ENCODE data around the gene GRID2. TPM values are rescaled to one million over a fixed set of nuclear protein-coding genes. Genes with fewer than 3 reads are reported as not detected.

The GRID2 gene
- total RNA-seq, 1 donor from 2014 or later: 0.17 TPM

- Histone ChIP-seq H2AFZ (replicated peaks) (no peak overlapping the region), H3K36me3 (no peaks in the 10 kb centered on the region), H3K27ac (no peak overlapping the region), H3K9ac (no peak overlapping the region), H3F3A (ENCODE audit: low read depth) (no peaks in the 10 kb centered on the region), H3K9me3 (ENCODE audit: low read depth) (no peaks in the 10 kb centered on the region), H4K20me1 (ENCODE audit: low read depth) (no peaks in the 10 kb centered on the region), H3K79me2 (ENCODE audit: low read depth) (no peaks in the 10 kb centered on the region), H3K27me3 (no peaks in the 10 kb centered on the region), H3K4me1 (no peaks in the 10 kb centered on the region), H3K4me2 (no peak overlapping the region), H3K4me3 (no peak overlapping the region)
- TF ChIP-seq EZH2phosphoT487 (IDR thresholded peaks at IDR 0.05) (no peak), EZH2 (IDR thresholded peaks at IDR 0.05) (no peak)
- TF ChIP-seq, protein P1, sequence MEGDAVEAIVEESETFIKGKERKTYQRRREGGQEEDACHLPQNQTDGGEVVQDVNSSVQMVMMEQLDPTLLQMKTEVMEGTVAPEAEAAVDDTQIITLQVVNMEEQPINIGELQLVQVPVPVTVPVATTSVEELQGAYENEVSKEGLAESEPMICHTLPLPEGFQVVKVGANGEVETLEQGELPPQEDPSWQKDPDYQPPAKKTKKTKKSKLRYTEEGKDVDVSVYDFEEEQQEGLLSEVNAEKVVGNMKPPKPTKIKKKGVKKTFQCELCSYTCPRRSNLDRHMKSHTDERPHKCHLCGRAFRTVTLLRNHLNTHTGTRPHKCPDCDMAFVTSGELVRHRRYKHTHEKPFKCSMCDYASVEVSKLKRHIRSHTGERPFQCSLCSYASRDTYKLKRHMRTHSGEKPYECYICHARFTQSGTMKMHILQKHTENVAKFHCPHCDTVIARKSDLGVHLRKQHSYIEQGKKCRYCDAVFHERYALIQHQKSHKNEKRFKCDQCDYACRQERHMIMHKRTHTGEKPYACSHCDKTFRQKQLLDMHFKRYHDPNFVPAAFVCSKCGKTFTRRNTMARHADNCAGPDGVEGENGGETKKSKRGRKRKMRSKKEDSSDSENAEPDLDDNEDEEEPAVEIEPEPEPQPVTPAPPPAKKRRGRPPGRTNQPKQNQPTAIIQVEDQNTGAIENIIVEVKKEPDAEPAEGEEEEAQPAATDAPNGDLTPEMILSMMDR (IDR thresholded peaks at IDR 0.05): no peak
- DNase-seq (ENCODE audit: low spot score): no peak
- Mint-ChIP-seq H3K9me3 (no peaks in the 10 kb centered on the region), H3K4me3 (no peak overlapping the region), H3K27me3 (ENCODE audit: insufficient read depth, low read depth) (no peaks in the 10 kb centered on the region), H3K36me3 (no peaks in the 10 kb centered on the region), H3K4me1 (peaks cover 23% of the 10 kb centered on the region), H3K27ac (no peak overlapping the region)
Measured at GRCh38 chr4:93730251-93730650, 1426.5 kb downstream of the GRID2 start.

DNA sequence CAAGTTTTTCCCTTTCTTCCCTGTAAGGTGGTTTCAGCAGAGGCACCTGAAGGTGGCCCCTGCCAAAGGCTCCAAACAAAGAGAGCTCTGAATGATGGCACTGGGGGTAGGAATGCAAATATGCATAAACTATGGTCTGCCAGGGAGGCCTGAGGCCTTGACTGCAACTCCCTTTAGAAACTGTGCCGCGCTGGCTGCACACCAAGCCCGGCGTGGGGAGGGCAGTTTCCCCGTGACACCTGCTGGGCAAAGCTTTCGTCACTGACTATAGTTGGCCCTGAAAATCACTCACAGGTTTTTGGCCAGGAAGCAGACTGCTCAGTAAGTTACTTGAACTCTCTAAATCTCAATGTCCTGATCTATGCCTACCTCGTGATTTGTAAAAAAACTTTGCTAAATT, 1427.0 kb downstream of the GRID2 start:
- Histone ChIP-seq H3F3A (ENCODE audit: low read depth) (no peaks in the 10 kb centered on the region), H3K27ac (no peak overlapping the region), H2AFZ (replicated peaks) (no peak overlapping the region), H4K20me1 (ENCODE audit: low read depth) (no peaks in the 10 kb centered on the region), H3K27me3 (no peaks in the 10 kb centered on the region), H3K79me2 (ENCODE audit: low read depth) (no peaks in the 10 kb centered on the region), H3K36me3 (no peaks in the 10 kb centered on the region), H3K4me1 (no peaks in the 10 kb centered on the region), H3K9me3 (ENCODE audit: low read depth) (no peaks in the 10 kb centered on the region), H3K4me2 (no peak overlapping the region), H3K4me3 (no peak overlapping the region), H3K9ac (no peak overlapping the region)
- Mint-ChIP-seq H3K4me1 (peaks cover 23% of the 10 kb centered on the region), H3K27ac (peak overlapping the region; percentile 47), H3K27me3 (ENCODE audit: insufficient read depth, low read depth) (no peaks in the 10 kb centered on the region), H3K4me3 (no peak overlapping the region), H3K36me3 (no peaks in the 10 kb centered on the region), H3K9me3 (no peaks in the 10 kb centered on the region)
- TF ChIP-seq EZH2phosphoT487 (IDR thresholded peaks at IDR 0.05): no peak
- no peak for DNase-seq (ENCODE audit: low spot score)

- H3K4me1 Mint-ChIP-seq: peaks cover 23% of the 10 kb centered on the region
- H3K9me3 Mint-ChIP-seq: no peaks in the 10 kb centered on the region
- no peak overlapping the region for H3K27ac Mint-ChIP-seq
- Histone ChIP-seq H3K27ac (no peak overlapping the region), H3K4me1 (no peaks in the 10 kb centered on the region), H3K36me3 (no peaks in the 10 kb centered on the region), H3K4me2 (no peak overlapping the region), H3K4me3 (no peak overlapping the region), H2AFZ (replicated peaks) (no peak overlapping the region), H4K20me1 (ENCODE audit: low read depth) (no peaks in the 10 kb centered on the region), H3K9me3 (ENCODE audit: low read depth) (no peaks in the 10 kb centered on the region), H3K79me2 (ENCODE audit: low read depth) (no peaks in the 10 kb centered on the region), H3K27me3 (no peaks in the 10 kb centered on the region), H3K9ac (no peak overlapping the region), H3F3A (ENCODE audit: low read depth) (no peaks in the 10 kb centered on the region)
- H3K4me3 Mint-ChIP-seq: no peak overlapping the region
- H3K36me3 Mint-ChIP-seq: no peaks in the 10 kb centered on the region
- H3K27me3 Mint-ChIP-seq (ENCODE audit: insufficient read depth, low read depth): no peaks in the 10 kb centered on the region
- DNase-seq (ENCODE audit: low spot score): no peak
- TF ChIP-seq EZH2phosphoT487 (IDR thresholded peaks at IDR 0.05): no peak
- TF ChIP-seq, protein P1 (IDR thresholded peaks at IDR 0.05): no peak
- TF ChIP-seq EZH2 (IDR thresholded peaks at IDR 0.05): no peak
Measured at GRCh38 chr4:93731456-93731855, 1427.7 kb downstream of the GRID2 start.

GRCh38 chr4:93732509-93732908, 1428.7 kb downstream of the GRID2 start:
- TF ChIP-seq, protein P1 (IDR thresholded peaks at IDR 0.05): no peak
- TF ChIP-seq EZH2phosphoT487 (IDR thresholded peaks at IDR 0.05): no peak
- no peak for TF ChIP-seq EZH2 (IDR thresholded peaks at IDR 0.05)
- Histone ChIP-seq H3K4me2 (no peak overlapping the region), H3K4me3 (no peak overlapping the region)

More at GRCh38 chr4:93732509-93732908, 1428.7 kb downstream of the GRID2 start:
- DNase-seq (ENCODE audit: low spot score): no peak
- Histone ChIP-seq H3K27ac (no peak overlapping the region), H3K4me1 (no peaks in the 10 kb centered on the region), H3F3A (ENCODE audit: low read depth) (no peaks in the 10 kb centered on the region), H3K9me3 (ENCODE audit: low read depth) (no peaks in the 10 kb centered on the region), H3K27me3 (no peaks in the 10 kb centered on the region), H3K9ac (no peak overlapping the region), H3K36me3 (no peaks in the 10 kb centered on the region), H4K20me1 (ENCODE audit: low read depth) (no peaks in the 10 kb centered on the region), H2AFZ (replicated peaks) (no peak overlapping the region), H3K79me2 (ENCODE audit: low read depth) (no peaks in the 10 kb centered on the region)
- Mint-ChIP-seq H3K9me3 (no peaks in the 10 kb centered on the region), H3K27ac (no peak overlapping the region), H3K36me3 (no peaks in the 10 kb centered on the region), H3K27me3 (ENCODE audit: insufficient read depth, low read depth) (no peaks in the 10 kb centered on the region), H3K4me3 (no peak overlapping the region), H3K4me1 (peaks cover 23% of the 10 kb centered on the region)
